Endothelial cell of umbilical vein (primary cell): Measurements from ENCODE around the gene WDHD1. TPM values are rescaled to one million over a fixed set of nuclear protein-coding genes. Genes with fewer than 3 reads are reported as not detected.

Experiments used
- BruUV-seq: library from RNA; stranded (reverse); fragments of 400-500 nt; replicated peaks from 2 replicates; lab custom pipeline; 2021; lab: Mats Ljungman, UMichigan
- CTCF ChIA-PET: fragments of 300-600, 350-600 bp; sonication (Branson Sonifier 250); formaldehyde crosslinking; loops from one replicate; lab custom pipeline; 2021; ENCODE audit warnings: antibody characterized with exemption, inconsistent platforms; lab: Charles Lee
- POLR2A ChIA-PET: fragments of 300-600, 350-600 bp; sonication (Branson Sonifier 250); formaldehyde crosslinking; loops from one replicate; lab custom pipeline; 2021; ENCODE audit warnings: antibody characterized with exemption, inconsistent platforms; lab: Charles Lee
- DNase-seq: peaks from one replicate; pipeline ENCODE4 v3.0.0-alpha.2; 2011; ENCODE audit warnings: low read depth, low spot score
- FAIRE-seq: peaks from 2 replicates; lab custom pipeline; 2011; peaks lifted over from hg19 to GRCh38; lab: Jason Lieb, UNC
- H2AFZ ChIP-seq: 2 replicates; pipeline ENCODE4 v1.6.0; 2012; ENCODE audit warnings: low read depth, low read length, control low read depth, inconsistent platforms
- H3K27ac ChIP-seq: 2 replicates; pipeline ENCODE4 v1.5.1; 2011; ENCODE audit warnings: low read depth, mild to moderate bottlenecking, control low read depth, low read length, moderate library complexity; ENCODE audit not compliant: insufficient read depth
- H3K27me3 ChIP-seq, 2 experiments: 2 replicates each; pipeline versions ENCODE4 v1.6.0 to v1.6.1; 2011; ENCODE audit warnings: low read length in 2 of 2, mixed read lengths in 1 of 2; ENCODE audit not compliant: control insufficient read depth in 2 of 2, insufficient read depth in 2 of 2
- H3K36me3 ChIP-seq, 2 experiments: 2 replicates in 1 of 2; 3 replicates in 1 of 2; pipeline ENCODE4 v1.5.1; 2011; ENCODE audit warnings: low read length in 2 of 2, mild to moderate bottlenecking in 1 of 2, moderate library complexity in 1 of 2; ENCODE audit not compliant: control insufficient read depth in 2 of 2, insufficient read depth in 2 of 2; ENCODE audit errors: extremely low read depth in 1 of 2
- H3K4me1 ChIP-seq: 3 replicates; pipeline ENCODE4 v1.5.1; 2011; ENCODE audit warnings: mild to moderate bottlenecking, low read length; ENCODE audit not compliant: control insufficient read depth, insufficient read depth; ENCODE audit errors: extremely low read depth
- H3K4me2 ChIP-seq: 2 replicates; pipeline ENCODE4 v1.6.1; 2011; ENCODE audit warnings: low read length, control low read depth, mixed read lengths; ENCODE audit not compliant: insufficient read depth
- H3K4me3 ChIP-seq, 3 experiments: fragments of 200-600 bp in 1 of 3; sonication (generic), shearing (Covaris generic) in 1 of 3; replicated peaks in 1 of 3; 2 replicates each; pipeline ENCODE4 v1.5.1; 2011 to 2016; ENCODE audit warnings: control low read depth in 3 of 3, low read length in 3 of 3, mild to moderate bottlenecking in 2 of 3, inconsistent platforms in 1 of 3, low read depth in 1 of 3, moderate library complexity in 1 of 3; ENCODE audit not compliant: insufficient read depth in 1 of 3
- H3K79me2 ChIP-seq: 2 replicates; pipeline ENCODE4 v1.6.0; 2012; ENCODE audit warnings: low read length, inconsistent platforms; ENCODE audit not compliant: control insufficient read depth, insufficient read depth
- H3K9ac ChIP-seq: replicated peaks from 2 replicates; pipeline ENCODE3; 2011; ENCODE audit warnings: low read length, control low read depth; ENCODE audit not compliant: insufficient read depth; ENCODE audit errors: extremely low read depth
- H3K9me1 ChIP-seq: replicated peaks from 3 replicates; pipeline ENCODE4 v1.6.0; 2011; ENCODE audit warnings: mild to moderate bottlenecking, low read length; ENCODE audit not compliant: control insufficient read depth, insufficient read depth; ENCODE audit errors: extremely low read depth
- H3K9me3 ChIP-seq: replicated peaks from 2 replicates; pipeline ENCODE4 v1.5.1; 2012; ENCODE audit warnings: low read length, inconsistent platforms; ENCODE audit not compliant: control insufficient read depth, insufficient read depth
- H4K20me1 ChIP-seq: replicated peaks from 2 replicates; pipeline ENCODE3; 2011; ENCODE audit warnings: mild to moderate bottlenecking, low read length; ENCODE audit not compliant: control insufficient read depth, insufficient read depth; ENCODE audit errors: extremely low read depth
- CTCF ChIP-seq, 2 donors: IDR thresholded peaks; 1 replicate in 1 of 2; 2 replicates in 1 of 2; pipeline ENCODE4 v1.5.1; 2011; ENCODE audit warnings: low read length in 2 of 2, mild to moderate bottlenecking in 2 of 2, moderate library complexity in 2 of 2, control low read depth in 1 of 2, inconsistent platforms in 1 of 2, low read depth in 1 of 2; ENCODE audit not compliant: insufficient read depth in 1 of 2; ENCODE audit errors: extremely low read depth in 1 of 2
- EZH2 ChIP-seq: IDR thresholded peaks from 2 replicates; pipeline ENCODE4 v1.6.1; 2012; ENCODE audit warnings: borderline replicate concordance, low read depth, mild to moderate bottlenecking, moderate library complexity, low read length, inconsistent platforms; ENCODE audit not compliant: severe bottlenecking
- GATA2 ChIP-seq: IDR thresholded peaks from 2 replicates; pipeline ENCODE4 v1.7.0; 2011; ENCODE audit warnings: low read depth, mild to moderate bottlenecking, moderate library complexity, mixed read lengths, low read length; ENCODE audit not compliant: insufficient read length, insufficient read depth
- JUN ChIP-seq: IDR thresholded peaks from 2 replicates; pipeline ENCODE4 v1.6.1; 2011; ENCODE audit warnings: borderline replicate concordance, low read depth; ENCODE audit not compliant: insufficient read length, insufficient read depth
- MAX ChIP-seq: IDR thresholded peaks from 2 replicates; pipeline ENCODE4 v1.6.1; 2011; ENCODE audit not compliant: insufficient read depth, insufficient read length
- MYC ChIP-seq: IDR thresholded peaks from one replicate; pipeline ENCODE4 v1.6.1; 2011; ENCODE audit warnings: mild to moderate bottlenecking, low read depth, low read length
- POLR2AphosphoS5 ChIP-seq: IDR thresholded peaks from 2 replicates; pipeline ENCODE4 v1.6.1; 2012; ENCODE audit warnings: low read depth, mild to moderate bottlenecking, control low read depth, low read length, moderate library complexity; ENCODE audit not compliant: insufficient read depth
- dilution Hi-C: fragments of 300-500 bp; cut with MboI; formaldehyde crosslinking; loops from one replicate; pipeline ENCODE4 v1.15.0; 2019; ENCODE audit warnings: low sequenced_read_pairs; ENCODE audit not compliant: extremely low pct_ligation_motif_present
- intact Hi-C: fragments of 100-400 bp; cut with micrococcal nuclease; formaldehyde crosslinking; loops from one replicate; pipeline ENCODE4 v1.10.0; 2022
- polyA plus RNA-seq, 4 experiments: library from polyadenylated mRNA; depleted of rRNA in 3 of 4; stranded (reverse) in 3 of 4; unstranded in 1 of 4; fragments of >200 nt; gene quantifications; 2 replicates each; pipeline versions ENCODE4 v1.2.1 to v1.2.3, GENCODE V29; 2011 to 2012; ENCODE audit warnings: missing spikeins in 1 of 4
- total RNA-seq: library from RNA; stranded (reverse); gene quantifications from 2 replicates; pipeline ENCODE4 v1.2.3, GENCODE V29; 2021

The WDHD1 gene
- total and polyA plus RNA-seq, 2 donors (not counting 3 experiments of a cell fraction or from before 2014, with no cell fraction given): 3.1 to 22.5 TPM

- Histone ChIP-seq H3K9me3 (no peaks in the 10 kb centered on the region), H3K9ac (peak overlapping the region; percentile 100)
Measured at GRCh38 chr14:55052269-55052930, 25.5 kb upstream of the WDHD1 start.

More at GRCh38 chr14:55052269-55052930, 25.5 kb upstream of the WDHD1 start:
- peaks cover 17% of the 10 kb centered on the region for H3K4me1 ChIP-seq
- POLR2A ChIA-PET: interaction anchor here (1.4 to 1.5 kb wide), 2 partner anchors 24 to 25 kb away, joined by 4 to 10 read pairs; partner anchors contain the start of genes SOCS4 and WDHD1
- peak overlapping the region; percentile 100 for H3K27ac ChIP-seq
- no peaks in the 10 kb centered on the region for H3K9me1 ChIP-seq
- H3K79me2 ChIP-seq: peaks cover 57% of the 10 kb centered on the region
- intact Hi-C loops: no loop called here
- peaks cover 0 to 5% of the 10 kb centered on the region in 2 experiments for H3K36me3 ChIP-seq
- H3K4me2 ChIP-seq: peak overlapping the region; percentile 95
- H3K27me3 ChIP-seq: no peaks in the 10 kb centered on the region
- peak overlapping the region; percentile 33 to 85 (median 78) for H3K4me3 ChIP-seq
- BruUV-seq: TSS peak; percentile 41
- DNase-seq (no peak), FAIRE-seq (peak; percentile 8)
- TF ChIP-seq POLR2AphosphoS5 (no peak), CTCF (IDR thresholded peaks at IDR 0.05; ENCODE audit: extremely low read depth in 1 of 2, insufficient read depth in 1 of 2, low read depth in 1 of 2, low read length in 2 of 2) (no peak), JUN (no peak), EZH2 (no peak), MYC (no peak), MAX (no peak), GATA2 (no peak)
- dilution Hi-C loops: no loop called here
- no peak overlapping the region for H2AFZ ChIP-seq
- H4K20me1 ChIP-seq: peaks cover 4% of the 10 kb centered on the region
- CTCF ChIA-PET: interaction anchor here (1.3 to 2.7 kb wide), 8 partner anchors 15 to 108 kb away, joined by 3 to 42 read pairs (median 8); partner anchors contain the start of genes SOCS4 and WDHD1
